Neuron (in vitro differentiated cells): Measurements from ENCODE around the gene PRKCZ.

Experiments
- H2AFZ ChIP-seq: one replicate; pipeline ENCODE4 v1.6.1; 2013; ENCODE audit warnings: low read depth, mild to moderate bottlenecking, inconsistent platforms, low read length, moderate library complexity
- H3K27me3 ChIP-seq: one replicate; pipeline ENCODE4 v1.6.1; 2013; ENCODE audit warnings: low read length; ENCODE audit not compliant: insufficient read depth
- H3K36me3 ChIP-seq: one replicate; pipeline ENCODE4 v1.6.1; 2013; ENCODE audit warnings: low read length; ENCODE audit not compliant: insufficient read depth
- H3K4me1 ChIP-seq: one replicate; pipeline ENCODE4 v1.6.1; 2013; ENCODE audit warnings: low read length; ENCODE audit not compliant: insufficient read depth
- H3K4me3 ChIP-seq: 2 replicates; pipeline ENCODE4 v1.5.1; 2013; ENCODE audit warnings: mild to moderate bottlenecking, low read length, moderate library complexity
- H3K9me3 ChIP-seq: one replicate; pipeline ENCODE4 v1.6.1; 2013; ENCODE audit warnings: low read length

The PRKCZ gene

GRCh38 chr1:2160451-2161300 lies 110.5 kb downstream of the PRKCZ start:
- no peaks in the 10 kb centered on the region for H3K4me1 ChIP-seq
- H2AFZ ChIP-seq = no peak overlapping the region
- H3K4me3 ChIP-seq = no peak overlapping the region

GRCh38 chr1:2163205-2163604 lies 113.0 kb downstream of the PRKCZ start:
- Histone ChIP-seq H3K36me3 (no peaks in the 10 kb centered on the region), H3K27me3 (no peaks in the 10 kb centered on the region), H3K4me1 (no peaks in the 10 kb centered on the region), H3K4me3 (no peak overlapping the region), H3K9me3 (peaks cover 15% of the 10 kb centered on the region), H2AFZ (no peak overlapping the region)

More at GRCh38 chr1:2160451-2161300, 110.5 kb downstream of the PRKCZ start:
- Histone ChIP-seq H3K27me3 (no peaks in the 10 kb centered on the region), H3K9me3 (peaks cover 15% of the 10 kb centered on the region), H3K36me3 (no peaks in the 10 kb centered on the region)

- Histone ChIP-seq H3K4me3 (no peak overlapping the region), H3K27me3 (no peaks in the 10 kb centered on the region), H2AFZ (no peak overlapping the region), H3K4me1 (no peaks in the 10 kb centered on the region), H3K36me3 (no peaks in the 10 kb centered on the region), H3K9me3 (peaks cover 15% of the 10 kb centered on the region)
Observed at GRCh38 chr1:2165646-2166045, 115.4 kb downstream of the PRKCZ start.

- no peaks in the 10 kb centered on the region for H3K4me1 ChIP-seq
- no peaks in the 10 kb centered on the region for H3K27me3 ChIP-seq
Observed at GRCh38 chr1:2166254-2166653, 116.0 kb downstream of the PRKCZ start.

GRCh38 chr1:2166695-2167094 lies 116.5 kb downstream of the PRKCZ start:
- Histone ChIP-seq H3K4me3 (no peak overlapping the region), H3K27me3 (no peaks in the 10 kb centered on the region), H3K36me3 (no peaks in the 10 kb centered on the region), H2AFZ (no peak overlapping the region), H3K4me1 (no peaks in the 10 kb centered on the region), H3K9me3 (peaks cover 9% of the 10 kb centered on the region)

More at GRCh38 chr1:2166254-2166653, 116.0 kb downstream of the PRKCZ start:
- H2AFZ ChIP-seq = no peak overlapping the region
- no peak overlapping the region for H3K4me3 ChIP-seq
- no peaks in the 10 kb centered on the region for H3K36me3 ChIP-seq
- peaks cover 14% of the 10 kb centered on the region for H3K9me3 ChIP-seq

GRCh38 chr1:2168090-2168489 lies 117.9 kb downstream of the PRKCZ start:
- Histone ChIP-seq H3K9me3 (peaks cover 6% of the 10 kb centered on the region), H3K36me3 (no peaks in the 10 kb centered on the region), H3K4me3 (no peak overlapping the region), H3K27me3 (no peaks in the 10 kb centered on the region), H3K4me1 (no peaks in the 10 kb centered on the region), H2AFZ (no peak overlapping the region)

- Histone ChIP-seq H3K27me3 (no peaks in the 10 kb centered on the region), H3K36me3 (no peaks in the 10 kb centered on the region), H3K9me3 (peaks cover 5% of the 10 kb centered on the region), H2AFZ (no peak overlapping the region), H3K4me3 (no peak overlapping the region), H3K4me1 (no peaks in the 10 kb centered on the region)
Observed at GRCh38 chr1:2168535-2168934, 118.3 kb downstream of the PRKCZ start.

GRCh38 chr1:2169200-2169836 lies 119.1 kb downstream of the PRKCZ start:
- Histone ChIP-seq H3K27me3 (no peaks in the 10 kb centered on the region), H2AFZ (no peak overlapping the region), H3K4me3 (no peak overlapping the region), H3K4me1 (no peaks in the 10 kb centered on the region), H3K36me3 (no peaks in the 10 kb centered on the region), H3K9me3 (peaks cover 5% of the 10 kb centered on the region)

- Histone ChIP-seq H3K27me3 (no peaks in the 10 kb centered on the region), H3K4me1 (no peaks in the 10 kb centered on the region), H2AFZ (no peak overlapping the region), H3K9me3 (peaks cover 2% of the 10 kb centered on the region), H3K4me3 (no peak overlapping the region), H3K36me3 (no peaks in the 10 kb centered on the region)
Observed at GRCh38 chr1:2170211-2170610, 120.0 kb downstream of the PRKCZ start.

- Histone ChIP-seq H3K4me3 (no peak overlapping the region), H3K36me3 (no peaks in the 10 kb centered on the region), H2AFZ (no peak overlapping the region), H3K4me1 (no peaks in the 10 kb centered on the region), H3K27me3 (no peaks in the 10 kb centered on the region), H3K9me3 (no peaks in the 10 kb centered on the region)
Observed at GRCh38 chr1:2172012-2172411, 121.8 kb downstream of the PRKCZ start.

GRCh38 chr1:2172551-2173146 lies 122.4 kb downstream of the PRKCZ start:
- Histone ChIP-seq H3K4me1 (no peaks in the 10 kb centered on the region), H3K9me3 (no peaks in the 10 kb centered on the region), H2AFZ (no peak overlapping the region), H3K36me3 (no peaks in the 10 kb centered on the region), H3K27me3 (no peaks in the 10 kb centered on the region), H3K4me3 (no peak overlapping the region)

GRCh38 chr1:2173546-2174347 lies 123.5 kb downstream of the PRKCZ start:
- Histone ChIP-seq H2AFZ (no peak overlapping the region), H3K36me3 (no peaks in the 10 kb centered on the region), H3K9me3 (no peaks in the 10 kb centered on the region), H3K4me1 (no peaks in the 10 kb centered on the region), H3K27me3 (no peaks in the 10 kb centered on the region), H3K4me3 (no peak overlapping the region)
